HG02870 (cell line): Measurements from ENCODE around the gene SRSF5.
"Not testable (repeated sequence)": the region's sequence is repeated elsewhere in the genome, so short reads cannot be mapped to it uniquely, and the experiment has no call there.

Experiments
- ATAC-seq: cut with Tn5 transposase; IDR thresholded peaks from one replicate; pipeline ENCODE4 v1.9.1; 2021; ENCODE audit warnings: mild to moderate bottlenecking, moderate library complexity; ENCODE audit not compliant: unreplicated experiment

The SRSF5 gene

DNA sequence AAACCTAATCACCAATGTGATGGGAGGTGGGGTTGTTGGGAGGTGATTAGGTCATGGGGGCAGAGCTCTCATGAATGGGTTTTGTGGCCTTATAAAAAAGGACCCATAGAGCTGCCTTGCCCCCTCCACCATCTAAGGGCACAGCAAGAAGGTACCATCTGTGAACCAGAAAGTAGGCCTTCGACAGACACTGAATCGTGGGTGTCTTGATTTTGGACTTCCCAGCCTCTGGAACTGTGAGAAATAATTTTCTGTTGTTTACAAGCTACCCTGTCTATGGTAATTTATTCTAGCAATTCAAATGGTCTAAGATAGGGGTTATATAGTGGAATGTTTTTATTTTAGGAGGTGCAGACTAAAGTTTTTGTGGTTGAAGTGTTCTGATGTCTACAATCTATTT lies 38.0 kb downstream of the SRSF5 start:
- no peak for ATAC-seq

DNA sequence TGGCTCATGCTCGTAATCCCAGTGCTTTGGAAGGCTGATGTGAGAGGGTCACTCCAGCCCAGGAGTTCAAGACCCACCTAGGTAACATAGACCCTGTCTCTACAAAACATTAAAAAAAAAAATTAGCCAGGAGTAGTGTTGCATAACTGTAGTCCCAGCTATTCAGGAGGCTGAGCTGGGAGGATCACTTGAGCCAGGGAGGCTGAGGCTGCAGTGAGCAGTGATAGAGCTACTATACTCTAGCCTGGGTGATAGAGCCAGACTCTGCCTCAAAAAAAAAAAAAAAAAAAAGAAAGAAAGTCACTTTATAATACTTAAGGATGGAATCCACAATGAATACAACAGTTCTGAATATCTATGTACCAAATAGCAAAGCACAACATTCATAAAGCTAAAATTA lies 40.2 kb downstream of the SRSF5 start:
- no peak for ATAC-seq

DNA sequence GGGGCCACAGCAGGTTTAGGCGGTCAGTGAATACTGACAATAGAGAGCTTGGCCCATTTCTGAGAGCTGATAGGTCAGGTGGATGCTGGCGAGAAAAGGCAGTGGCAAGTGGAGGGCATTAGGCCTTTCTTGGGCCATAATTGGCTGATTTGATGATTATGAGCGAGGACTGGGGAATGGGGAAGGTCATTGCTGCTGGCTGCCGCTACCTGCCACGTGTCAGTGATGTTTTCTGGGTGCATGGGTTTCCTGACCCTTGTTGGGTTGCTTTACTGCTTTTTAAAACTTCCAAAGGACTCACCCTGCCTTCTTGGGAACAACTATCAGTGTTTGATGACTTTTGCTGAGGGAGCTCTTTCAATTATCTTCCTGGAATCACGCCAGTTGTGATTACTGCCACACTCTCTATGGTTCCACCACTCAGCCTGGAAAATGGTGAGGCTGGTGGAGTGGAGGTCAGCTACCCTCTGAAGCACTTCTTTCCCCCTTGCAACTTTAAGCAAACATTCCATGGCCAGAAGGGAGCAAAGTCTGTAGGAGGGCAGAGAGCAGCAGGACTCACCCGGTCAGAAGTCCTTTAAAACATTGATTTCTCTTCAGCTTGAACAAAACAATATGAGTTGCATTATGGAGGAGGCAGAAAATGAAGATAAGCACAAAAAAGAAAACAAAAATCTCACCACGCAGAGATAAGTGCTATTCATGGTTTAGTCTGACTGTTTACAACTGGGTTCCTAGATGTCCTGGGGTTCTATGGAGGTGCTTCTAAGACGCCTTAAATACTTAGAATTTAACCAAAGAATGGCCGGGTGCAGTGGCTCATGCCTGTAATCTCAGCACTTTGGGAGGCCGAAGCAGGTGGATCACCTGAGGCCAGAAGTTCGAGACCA lies 42.2 kb downstream of the SRSF5 start:
- no peak for ATAC-seq

DNA sequence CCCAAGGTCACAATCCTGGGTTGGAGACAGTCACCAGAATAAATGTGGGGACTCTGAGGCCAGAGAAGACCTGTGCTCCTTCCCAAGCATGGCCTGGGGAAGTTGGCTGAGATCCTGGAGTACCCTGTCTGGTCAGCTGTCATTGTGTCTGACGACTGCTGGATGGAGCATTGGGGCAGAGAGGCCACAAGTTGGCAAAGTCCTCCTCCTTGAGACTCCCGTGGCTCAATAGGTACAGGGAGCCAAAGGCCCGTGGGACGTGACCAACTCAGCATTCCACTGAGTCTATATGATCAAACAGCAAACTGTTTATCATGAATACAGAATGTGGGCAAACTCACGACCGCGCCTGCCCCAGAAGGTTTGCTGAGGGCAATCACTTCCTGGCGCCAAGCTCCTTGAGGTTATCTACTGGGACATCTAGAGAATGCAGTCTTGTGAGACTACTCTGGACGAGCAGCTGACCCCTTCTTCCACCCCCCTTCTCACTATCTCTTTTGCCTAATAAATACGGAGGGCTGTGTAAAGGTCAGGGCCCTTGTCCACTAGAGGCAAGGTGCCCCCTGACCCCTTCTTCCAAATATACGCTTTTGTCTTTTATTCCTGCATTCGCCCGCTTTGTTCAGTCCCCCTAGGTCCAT lies 44.4 kb downstream of the SRSF5 start:
- no peak for ATAC-seq

DNA sequence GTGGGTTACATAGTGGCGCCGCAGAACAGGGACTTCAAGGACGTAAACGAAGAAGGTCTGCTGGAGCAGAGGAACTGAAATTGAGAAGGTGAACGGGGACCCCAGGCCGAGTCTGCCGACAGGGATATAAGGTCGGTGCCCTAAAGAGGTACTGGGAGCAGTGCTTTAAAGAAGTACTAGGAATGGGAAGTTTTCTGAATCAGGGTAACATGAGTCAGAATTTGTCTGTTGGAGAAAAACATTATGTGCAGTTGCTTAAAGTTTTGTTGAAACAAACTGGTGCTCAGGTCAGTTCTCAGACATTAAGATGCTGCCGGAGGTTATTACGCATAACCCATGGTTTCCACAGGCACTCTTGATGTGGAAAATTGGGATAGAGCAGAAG lies 44.9 kb downstream of the SRSF5 start:
- ATAC-seq: no peak

DNA sequence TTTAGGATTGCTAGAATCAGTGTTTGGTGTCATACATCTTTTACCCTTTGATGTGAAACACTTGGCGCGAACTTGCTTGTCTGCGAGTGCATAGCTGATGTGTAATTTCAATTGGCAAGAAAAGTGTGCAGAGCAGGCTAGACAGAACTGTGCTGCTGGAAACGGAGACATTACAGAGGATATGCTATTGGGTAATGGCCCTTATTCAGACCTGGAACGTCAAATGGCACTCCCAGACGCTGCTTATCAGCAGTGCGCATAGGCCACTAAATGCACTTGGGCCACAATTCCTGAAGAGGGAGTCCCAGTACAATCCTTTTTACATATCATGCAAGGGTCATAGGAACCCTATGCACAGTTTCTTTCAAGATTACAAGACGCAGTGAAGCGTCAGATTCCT lies 45.8 kb downstream of the SRSF5 start:
- ATAC-seq: no peak

DNA sequence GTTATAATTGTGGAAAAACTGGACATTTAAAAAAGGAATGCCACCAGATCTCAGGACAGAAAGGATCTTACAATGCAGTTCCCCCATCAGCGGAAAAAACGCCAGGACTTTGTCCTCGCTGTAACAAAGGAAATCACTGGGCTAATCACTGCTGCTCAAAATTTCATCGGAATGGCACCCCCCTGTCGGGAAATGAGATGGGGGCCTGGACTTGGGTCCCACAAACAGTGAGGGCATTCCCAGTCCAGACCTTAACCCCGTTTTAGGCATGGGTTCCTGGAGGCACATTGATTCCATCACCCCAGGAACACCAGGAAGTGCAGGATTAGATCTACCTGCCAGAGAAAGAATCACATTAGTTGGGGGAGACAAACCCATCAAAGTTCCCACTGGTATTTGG lies 46.4 kb downstream of the SRSF5 start:
- ATAC-seq: not testable (repeated sequence)

DNA sequence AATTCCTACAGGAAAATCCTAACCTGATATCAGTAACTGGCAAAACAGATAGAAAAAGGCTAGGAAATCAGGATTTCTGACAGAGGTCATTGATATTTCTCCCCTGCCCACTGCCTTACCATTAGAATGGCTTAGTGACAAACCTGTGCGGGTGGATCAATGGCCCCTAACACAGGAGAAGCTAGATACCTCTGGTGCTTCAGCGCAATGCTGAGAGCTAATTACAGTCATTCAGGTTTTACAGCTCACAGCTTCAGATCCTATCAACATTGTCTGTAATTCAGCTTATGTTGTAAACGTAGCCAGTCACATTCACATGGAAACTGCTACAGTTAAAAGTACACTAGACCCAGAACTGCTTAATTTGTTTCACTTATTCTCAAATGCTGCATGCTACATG lies 47.5 kb downstream of the SRSF5 start:
- ATAC-seq: no peak

DNA sequence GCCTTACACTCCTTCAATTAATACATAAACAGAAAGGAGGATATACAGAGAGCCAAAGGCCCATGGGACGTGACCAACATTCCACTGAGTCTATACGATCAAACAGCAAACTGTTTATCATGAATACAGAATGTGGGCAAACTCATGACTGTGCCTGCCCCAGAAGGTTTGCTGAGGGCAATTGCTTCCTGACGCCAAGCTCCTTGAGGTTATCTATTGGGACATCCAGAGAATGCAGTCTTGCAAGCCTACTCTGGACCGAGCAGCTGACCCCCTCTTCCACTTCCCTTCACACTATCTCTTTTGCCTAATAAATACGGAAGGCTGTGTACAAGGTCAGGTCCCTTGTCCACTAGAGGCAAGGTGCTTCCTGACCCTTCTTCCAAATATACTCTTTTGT lies 48.6 kb downstream of the SRSF5 start:
- ATAC-seq: no peak

DNA sequence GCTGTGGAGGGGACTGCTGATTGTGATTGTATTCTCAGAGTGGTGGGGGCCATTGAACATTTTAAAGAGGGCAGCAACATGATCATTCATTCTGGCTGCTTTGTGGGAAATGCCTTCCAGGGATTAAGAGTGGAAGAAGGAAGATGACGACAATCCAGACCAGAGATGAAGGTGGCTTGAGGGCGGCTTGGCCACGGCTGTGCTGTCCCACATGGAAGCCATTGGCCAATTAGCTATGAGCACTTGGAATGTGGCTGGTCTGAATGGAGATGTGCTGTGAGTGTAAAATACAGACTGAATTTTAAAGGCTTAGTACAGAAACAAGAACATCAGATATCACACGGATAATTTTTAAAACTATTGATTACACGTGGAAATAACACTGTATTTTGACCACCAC lies 49.3 kb downstream of the SRSF5 start:
- no peak for ATAC-seq

DNA sequence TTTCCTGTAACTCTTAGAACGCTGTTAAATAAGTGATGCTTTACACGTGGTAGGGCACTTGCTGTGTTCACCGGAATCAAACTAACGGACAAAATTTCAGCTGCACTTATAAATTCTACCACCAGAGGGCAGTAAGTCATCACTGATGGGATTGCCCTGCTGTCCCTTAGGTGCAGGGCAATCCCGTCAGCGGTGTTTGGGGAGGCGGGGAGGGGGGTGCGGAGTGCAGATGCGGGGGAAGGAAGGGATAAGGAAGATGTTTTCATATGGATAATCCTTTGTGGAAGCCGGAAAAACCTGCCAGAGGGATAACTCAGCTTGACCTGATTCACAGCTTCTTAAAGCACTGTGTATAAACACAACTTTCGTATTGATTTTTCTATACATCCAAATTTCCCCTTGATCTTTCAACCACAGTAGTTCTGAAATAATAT lies 51.8 kb downstream of the SRSF5 start:
- ATAC-seq: no peak

DNA sequence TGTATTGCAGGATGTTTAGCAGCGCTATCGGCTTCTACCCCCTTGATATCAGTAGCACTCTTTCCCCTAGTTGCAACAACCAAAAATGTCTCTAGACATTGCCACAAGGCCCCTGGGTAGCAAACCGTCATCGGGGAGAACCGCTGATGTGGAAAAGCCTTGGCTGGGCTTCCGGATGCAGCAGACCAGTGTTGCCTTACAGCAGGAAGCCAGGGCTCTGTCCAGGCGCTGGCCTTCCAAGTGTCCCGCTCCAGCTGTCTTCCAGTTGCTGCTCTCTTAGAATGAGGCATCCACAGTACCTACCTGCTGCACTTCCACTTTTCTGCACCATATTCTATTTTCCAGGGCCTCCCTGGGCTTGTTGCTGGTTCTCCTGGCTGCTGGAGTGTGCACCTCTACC lies 52.7 kb downstream of the SRSF5 start:
- no peak for ATAC-seq

DNA sequence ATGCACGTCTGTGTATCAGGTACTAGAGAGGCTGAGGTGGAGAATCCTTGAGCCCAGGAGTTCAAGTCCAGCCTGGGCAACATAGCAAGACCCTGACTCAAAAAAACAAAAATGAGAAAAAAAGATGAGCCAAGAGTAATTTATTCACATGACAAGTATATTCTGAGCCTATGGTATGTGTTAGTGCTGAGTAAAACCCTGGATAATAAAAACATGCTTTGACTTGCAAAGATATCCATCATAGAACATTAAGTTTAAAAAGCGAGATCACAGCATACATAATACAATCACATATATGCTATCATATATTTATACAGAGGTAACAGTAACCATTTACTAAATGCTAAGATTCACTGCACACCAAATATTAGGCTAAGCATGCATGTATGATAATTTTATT lies 54.0 kb downstream of the SRSF5 start:
- ATAC-seq: no peak
